ENCODE data around the gene KIF16B.

- TF ChIP-seq CTCF (IDR thresholded peaks at IDR 0.05) (no peak), POLR2A (IDR thresholded peaks at IDR 0.05) (no peak)
Measured at GRCh38 chr20:16258766-16259165, 314.5 kb downstream of the KIF16B start.

Measured in uterus (tissue), 2 donors.